ENCODE results near the gene SGCA.
A peak's percentile ranks its signal among the peaks of the same experiment; 100 is the strongest.

SGCA gene

DNA sequence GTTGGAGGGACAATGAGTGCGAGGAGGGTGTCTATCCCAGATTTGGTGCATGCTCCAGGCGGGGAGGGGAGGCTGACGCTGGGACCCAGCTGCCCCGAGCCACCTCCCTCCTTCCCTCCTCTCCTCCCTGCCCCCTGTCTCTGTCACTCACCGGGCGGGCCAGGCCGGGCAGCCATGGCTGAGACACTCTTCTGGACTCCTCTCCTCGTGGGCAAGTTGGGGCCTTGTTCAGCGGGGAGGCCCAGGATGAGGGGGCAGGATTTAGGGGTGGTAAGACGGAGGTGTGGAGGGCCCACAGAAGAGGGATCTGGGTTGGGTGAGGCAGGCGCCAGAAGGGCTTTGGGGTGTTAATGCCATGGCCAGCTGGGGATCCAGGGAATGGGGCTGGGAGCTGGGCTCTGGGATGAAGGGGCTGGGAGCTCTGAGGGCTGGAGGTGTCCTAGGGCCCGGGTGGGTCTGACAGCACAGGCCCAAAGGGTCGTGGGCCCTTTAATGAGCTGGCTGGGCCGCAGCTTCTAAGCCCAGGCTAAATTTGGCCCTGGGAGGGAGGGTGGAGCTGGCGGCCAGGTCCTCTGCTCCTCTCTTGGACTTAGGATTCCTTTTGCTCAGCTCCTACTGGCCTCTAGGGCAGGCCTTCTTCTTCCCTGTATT is at the start of gene SGCA:
TSS of gene SGCA (plus strand) at position 139 of the 651 bp plus-strand sequence. CDS start at position 175, 36 bp downstream.
- no peak for DNase-seq

DNA sequence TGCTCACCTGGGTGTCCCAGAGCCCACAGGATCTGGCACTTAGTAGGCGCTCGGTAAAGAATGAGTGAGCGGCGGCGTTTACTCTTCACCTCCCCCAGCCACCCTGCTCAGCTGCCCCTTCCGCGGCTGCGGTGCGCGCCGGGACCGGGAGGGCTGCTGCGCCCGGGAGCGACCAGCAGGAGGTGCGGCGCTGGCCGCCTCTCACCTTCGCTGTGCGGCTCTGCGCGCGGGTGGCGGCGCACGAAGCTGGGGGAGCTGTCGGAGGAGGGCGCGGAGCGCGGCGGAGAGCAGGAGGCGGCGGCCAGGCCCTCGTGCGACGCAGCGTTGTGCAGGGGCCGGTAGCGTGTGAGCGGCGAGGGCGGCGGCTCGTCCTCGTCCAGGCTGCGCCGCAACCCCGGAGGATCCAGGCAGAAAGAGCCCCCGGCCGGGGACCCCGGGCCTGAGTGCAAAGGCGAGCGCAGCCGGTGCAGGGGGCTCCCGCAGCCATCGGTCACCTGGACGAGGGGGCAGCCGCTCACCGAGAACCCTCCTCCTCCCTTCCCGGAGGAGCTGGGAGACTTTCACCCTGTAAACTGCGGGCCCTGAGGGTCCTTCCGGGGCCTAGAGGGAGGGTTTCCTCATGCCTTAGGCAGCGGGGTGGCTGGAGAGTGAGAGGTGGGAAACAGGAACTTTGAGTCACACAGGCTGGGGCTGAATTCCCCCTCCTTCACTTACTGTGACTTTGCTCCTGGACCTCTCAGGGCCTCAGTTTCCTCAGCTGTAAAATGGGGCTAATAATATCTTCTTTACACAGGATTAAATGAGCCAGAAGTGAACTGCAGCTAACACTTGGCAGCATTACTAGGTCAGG is 48.4 kb upstream of the SGCA start:
- peak; percentile 62 to 73 for DNase-seq

DNA sequence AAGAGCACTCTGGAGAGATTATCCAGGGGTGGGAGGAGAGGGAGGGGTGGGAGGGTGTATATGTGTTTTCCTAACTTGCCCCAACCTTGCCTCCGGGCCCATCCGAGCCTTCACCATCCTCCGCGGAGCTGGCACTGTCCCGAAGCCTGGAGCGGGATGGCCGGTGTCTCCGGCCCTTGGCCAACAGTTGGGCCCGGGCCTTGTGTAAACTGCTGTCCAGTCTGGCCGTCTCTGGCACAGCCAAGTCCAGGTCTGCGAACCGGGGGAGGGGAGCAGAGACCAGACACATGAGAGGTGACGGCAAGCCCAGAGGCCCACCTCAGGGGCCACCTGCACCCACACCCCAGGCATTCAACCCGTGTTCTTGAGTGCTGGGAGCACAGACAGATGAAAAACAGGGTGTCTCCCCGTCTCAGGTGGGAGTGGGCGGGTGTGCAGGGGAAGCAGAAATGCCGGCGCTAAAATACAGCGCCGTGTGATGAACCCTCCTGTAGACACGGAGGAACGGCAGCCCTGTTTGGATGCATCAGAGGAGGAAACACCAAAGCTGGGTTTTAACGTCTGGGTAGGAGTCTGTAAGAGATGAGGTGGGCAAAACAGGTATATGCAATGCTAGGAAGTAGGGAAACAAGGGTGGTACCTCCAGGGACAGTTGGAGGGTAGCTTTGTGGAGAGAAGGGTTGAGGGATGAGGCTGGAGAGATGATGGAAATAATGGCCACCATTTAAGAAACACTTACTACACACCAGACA is 47.6 kb upstream of the SGCA start:
- no peak for DNase-seq

DNA sequence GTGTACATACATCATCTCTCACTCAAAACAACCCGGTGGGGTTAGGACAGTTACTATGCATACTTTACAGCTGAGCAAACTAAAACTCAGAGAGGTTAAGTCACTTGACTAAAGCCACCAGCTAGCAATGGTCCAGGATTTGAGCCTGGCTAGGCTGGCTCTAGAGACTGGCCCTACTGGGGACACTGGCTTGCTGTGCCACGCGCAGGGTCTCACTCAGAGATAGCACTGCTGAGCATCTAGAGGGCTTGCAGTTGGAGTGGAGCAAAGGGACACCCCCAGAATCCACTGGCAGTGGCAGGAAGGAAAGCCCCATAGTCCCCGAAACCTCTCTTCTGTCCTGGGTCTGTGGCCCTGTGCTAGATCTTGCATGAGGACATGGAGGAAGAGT is 47.0 kb upstream of the SGCA start:
- no peak for DNase-seq

DNA sequence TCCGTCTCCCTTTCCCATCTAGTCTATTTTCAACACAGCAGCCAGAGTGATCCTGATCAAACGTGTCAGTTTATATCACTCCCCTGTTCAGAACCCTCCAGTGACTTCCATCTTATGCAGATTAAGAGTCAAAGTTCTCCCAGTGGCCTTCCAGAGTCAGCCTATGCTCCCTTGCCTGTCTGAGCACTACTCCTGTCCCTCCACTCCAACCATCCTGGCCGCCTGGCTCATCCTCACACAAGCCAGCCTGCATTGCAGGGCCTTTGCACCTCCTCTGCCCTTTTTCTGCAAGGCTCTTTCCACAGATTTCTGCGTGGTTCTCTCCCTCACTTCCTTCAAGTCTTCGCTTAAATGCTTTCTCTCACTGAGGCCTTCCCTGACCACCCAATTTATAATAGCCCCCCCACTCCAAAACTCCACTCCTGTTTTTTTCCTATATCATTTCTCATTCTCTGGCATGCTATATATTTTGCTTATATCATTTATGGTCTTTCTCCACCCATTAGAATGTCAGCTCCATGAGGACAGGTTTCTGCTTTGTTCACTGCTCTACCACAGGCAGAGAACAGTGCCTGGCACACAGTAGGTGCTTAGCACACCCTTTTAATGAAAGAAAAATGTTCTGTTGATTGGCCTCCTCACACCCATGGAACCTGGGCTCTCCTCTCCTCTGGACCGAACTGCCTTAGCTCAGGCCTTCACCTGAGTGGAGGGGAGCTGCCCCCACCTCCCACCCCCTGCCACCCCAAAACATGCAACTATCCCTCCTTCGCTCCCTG is 45.1 kb upstream of the SGCA start:
- no peak for DNase-seq

DNA sequence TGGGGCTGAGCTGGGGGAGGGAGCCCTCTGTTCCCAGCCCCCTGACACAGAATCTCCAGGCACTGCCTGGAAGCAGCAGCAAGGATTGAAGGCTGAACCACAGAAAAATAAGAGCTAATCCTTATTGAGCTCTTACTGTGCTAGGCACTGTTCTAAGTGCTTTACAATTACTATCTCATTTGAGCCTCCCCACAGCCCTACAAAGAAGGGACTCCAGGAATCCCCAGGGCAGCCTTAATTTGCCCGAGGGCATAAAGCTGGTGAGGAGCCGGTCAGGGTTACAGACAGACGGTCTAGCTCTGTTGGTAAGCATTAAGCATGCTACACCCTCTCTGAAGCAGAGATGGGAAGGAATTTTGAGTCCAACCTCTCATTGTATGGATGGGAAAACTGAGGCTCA is 42.9 kb upstream of the SGCA start:
- no peak for DNase-seq

DNA sequence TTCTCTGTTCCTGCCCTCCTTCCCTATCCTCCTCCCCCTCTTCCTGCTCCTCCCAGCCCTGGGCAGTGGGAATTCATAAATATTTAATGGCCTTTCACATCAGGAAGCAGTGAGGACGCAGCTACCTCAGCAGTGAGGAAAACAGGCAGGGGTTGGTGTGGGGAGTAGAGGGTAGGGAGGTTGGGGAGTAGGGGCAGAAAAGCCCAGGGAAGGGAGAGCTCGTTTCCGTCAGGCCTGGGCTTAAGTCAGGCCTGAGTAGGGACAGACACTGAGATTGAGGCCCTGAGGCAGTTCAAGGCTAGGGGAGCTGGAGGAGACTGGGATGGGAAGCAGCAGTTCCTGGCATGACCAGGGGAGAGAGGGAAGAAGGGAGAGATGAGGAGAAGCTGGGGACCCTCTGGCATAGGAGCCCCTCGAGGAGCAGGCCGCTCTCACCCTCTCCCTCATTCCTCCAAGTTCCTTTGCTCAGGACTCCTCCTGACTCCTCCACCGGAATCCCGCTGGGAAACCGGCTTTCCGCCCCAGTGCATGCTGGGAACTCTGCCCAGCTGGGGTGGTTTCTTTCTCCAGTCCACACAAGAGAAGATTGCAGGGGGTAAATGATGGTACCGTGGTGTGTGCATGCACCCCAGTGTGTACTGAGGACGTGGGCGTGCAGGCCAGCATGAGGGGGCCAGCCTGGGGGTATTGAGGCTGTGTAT is 42.0 kb upstream of the SGCA start:
- no peak for DNase-seq

DNA sequence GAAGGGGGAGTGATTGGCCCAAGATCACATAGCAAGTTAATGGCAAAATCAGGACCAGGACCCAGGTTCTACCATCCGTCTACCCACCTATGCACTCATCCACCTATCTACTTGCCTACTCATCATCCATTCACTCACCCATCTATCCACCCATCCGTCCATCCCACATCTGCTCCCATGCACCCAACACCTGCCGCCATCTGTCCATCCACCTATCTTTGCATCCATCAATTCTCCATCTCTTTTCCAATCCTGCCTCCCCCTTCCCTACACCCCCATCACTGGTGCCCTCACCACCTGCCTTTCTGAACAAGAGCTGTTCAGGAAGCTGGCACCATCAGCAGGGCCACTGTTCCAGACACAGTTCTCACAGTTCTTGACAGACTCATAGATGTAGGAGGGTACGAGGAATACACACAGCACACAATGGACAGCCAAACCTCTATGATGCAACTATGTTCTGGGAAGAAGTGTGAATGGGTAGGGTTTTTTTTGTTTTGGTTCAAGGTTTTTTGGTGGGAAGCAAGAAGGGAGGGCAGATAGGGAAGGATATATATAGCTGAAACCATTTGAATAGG is 40.3 kb upstream of the SGCA start:
- DNase-seq = no peak

DNA sequence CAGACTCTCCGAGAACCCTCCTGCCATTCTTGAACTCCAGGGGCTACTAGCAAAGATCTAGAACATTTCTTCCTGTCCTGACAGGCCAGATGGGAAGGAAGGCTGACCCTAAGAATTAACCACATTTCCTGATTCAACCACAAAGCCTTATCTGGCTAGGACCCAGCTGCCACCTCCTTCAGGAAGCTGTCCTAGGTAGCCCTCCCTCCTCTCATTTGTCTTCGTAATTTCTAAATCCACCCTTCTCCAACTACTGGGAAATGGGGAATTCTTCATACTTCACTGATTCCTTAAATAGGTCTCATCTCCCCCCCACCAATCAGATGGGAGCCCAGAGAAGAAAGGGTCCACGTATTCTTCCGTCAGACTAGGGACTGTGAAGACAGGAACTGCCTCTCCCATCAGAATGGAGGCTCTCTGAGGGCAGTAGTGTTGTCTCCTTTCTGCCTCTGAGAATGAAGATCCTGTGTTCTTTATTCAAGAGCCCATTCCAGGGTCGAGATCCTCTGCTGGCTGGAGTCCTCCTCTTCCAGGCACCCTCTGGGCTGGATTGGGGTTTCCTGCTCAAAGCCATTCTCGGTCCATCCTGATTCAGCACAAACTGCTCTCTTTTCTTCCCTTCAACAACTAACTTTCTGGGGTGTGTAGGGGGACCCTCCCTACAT is 38.0 kb upstream of the SGCA start:
- DNase-seq = no peak

DNA sequence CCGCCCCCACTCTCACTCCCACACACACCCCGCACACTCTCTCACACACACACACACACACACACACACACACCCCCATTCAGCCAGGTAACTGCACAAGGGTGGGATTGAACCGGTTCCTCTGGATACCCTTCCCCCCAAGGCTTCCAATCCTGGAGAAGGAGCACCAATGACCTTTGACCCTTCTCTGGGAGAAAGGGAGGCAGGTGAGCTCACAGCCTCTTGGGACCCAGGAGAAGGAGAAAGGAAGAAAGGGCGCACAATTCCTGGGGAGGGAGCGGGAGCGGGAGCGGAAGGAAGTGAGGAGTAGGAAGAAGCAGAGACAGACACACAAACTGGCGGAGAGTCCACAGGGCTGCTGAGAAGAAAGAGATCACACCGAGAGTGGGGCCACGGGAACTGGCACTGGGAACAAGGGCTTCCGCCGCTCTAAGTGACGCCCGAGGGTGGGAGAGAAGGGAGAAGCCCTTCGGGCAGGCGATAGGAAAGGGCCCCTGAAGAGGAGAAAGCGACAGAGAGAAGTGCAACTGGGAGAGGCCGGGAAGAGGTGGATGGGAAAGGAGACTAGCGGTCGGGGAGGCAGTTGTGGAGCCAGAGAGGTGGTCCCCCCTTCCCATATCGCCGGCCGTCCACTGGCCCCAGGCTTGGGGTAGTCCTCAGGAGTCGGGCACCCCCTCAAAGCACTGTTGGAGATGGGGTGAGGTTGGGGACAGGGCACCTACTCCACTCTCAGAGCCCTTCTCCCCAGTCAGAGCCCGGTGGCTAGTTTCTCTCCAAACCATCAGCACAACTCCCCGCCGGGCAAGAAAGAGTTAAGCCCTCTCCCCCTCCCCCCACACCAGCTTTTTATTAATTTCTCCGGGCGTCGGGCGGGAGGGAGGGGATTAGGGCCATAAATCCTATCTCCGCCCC is 37.1 kb upstream of the SGCA start:
- DNase-seq = no peak

DNA sequence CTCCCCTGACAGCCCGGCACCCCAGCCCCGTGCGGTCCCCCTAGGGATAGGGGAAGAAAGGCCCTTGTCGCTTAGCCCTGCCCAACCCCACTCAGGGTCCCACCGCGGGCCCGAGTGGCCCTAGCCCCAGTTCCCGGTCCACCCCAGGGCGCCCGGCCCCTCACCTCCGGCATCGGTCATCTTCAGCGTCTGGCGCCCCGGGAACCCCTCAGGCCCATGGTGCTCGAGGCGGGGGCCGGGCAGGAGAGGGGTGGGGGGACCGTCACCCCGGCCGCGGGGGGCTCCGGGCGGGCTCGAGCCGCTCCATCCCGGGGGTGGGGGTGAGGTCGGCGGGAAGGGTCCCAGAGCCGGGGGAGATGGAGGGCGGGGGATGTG is 36.5 kb upstream of the SGCA start:
- no peak for DNase-seq

DNA sequence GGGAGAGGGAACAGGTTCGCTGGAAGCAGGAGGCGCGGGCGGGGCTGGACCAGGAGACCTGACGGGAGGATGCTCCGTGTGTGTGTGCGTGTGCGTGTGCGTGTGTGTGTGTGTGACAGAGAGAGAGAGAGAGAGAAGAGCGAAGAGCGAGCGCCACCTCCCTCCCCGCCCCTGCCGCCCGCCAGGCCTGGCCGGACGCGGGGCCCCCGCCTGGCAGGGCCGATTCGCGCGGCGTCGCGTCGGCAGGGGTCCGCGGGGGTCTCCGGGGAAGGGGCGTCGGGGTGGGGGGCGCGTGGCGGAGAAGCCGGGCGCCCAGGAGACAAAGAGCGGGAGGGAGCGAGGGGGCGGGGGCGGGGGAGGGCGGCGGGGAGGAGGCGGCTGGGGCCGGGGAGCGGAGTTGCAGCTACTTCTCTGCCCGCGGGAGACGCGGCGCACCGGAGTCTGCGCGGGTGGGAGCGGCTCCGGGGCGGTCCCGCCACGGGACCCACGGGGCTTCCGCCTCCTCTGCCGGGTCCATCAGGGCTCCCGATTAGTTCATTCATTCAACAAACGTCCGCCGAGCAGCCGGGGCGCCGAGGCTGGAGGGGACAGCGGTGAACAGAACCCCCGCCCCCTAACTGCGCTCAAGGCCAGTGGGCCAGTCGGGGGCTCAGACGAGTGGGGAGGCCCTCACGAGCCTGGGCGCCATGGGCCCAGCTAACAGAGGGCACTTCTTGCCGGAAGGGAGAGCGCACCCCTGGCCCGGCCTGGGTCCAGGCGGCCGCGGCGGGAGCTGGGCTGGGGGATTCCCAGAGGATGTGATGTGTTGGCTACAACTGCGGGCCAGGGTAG is 35.9 kb upstream of the SGCA start, which contains the start of gene SAMD14:
TSS of gene SAMD14 (minus strand) at position 433 of the 831 bp plus-strand sequence. CDS start 5,201 bp downstream, outside the sequence.
- DNase-seq = peak; percentile 40 to 41

DNA sequence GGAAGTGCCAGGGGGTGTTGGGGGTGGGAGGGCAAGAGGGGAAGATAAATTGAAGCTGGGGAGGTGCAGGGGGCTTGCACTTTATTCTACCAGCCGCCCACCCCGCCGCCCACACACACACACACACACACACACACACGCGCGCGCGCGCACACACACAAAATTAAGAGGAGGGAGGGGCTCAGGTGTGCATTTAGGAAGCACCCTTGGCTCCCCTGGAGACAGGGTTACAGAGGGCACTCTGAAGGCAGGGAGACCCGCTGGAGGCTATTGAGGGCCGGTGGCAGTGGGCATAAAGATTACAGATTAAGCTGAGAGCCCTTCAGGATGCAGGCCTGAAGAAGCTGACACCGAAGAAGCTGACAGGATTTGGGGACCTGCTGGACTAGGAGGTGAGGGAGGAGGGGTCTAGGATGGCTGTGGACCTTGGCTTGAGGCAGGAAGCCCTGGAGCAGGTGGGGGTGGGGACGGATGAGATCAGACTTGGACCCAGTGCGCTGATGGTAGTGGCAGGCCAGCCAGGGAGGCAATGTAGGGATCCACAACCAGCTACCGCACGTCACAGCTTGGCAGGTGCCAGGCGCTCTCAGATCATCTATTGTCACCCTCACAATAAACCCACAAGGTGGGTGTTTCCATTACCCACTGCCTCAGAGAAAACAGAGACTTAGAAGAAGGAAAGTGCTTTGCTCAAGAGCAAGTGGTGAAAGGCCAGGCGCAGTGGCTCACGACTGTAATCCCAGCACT is 35.1 kb upstream of the SGCA start:
- DNase-seq = no peak

DNA sequence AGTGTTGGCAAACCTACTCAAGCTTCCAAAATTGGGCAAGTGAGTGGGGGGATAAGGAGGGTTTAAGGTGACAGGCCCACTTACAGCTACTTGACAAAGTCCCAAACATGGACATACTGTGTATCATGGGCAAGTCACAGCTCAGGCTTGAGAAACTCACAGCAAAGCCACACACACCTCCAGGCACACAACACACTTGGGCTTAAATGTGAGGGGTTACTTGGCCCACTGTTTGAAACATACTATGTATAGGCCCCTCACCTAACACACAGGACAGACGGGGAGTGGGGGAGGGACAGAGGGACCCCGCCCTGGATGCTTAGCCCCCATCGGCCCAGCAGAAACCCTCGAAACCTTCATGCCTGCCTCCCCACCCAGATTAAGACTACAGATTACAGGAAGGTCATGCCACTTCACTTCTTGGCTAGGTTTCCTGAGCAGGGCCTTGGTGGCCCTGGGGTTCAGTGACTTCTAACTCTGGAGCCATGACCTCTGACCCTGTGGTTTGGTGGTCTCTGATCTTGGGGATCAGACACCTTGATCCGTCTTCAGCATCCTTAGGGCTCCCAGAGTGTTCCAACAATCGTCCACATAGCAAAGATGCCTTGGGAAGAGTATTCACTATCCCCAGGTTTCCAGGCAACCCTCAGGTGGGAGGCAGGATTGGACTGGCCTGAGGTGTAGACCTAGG is 33.6 kb upstream of the SGCA start:
- no peak for DNase-seq

DNA sequence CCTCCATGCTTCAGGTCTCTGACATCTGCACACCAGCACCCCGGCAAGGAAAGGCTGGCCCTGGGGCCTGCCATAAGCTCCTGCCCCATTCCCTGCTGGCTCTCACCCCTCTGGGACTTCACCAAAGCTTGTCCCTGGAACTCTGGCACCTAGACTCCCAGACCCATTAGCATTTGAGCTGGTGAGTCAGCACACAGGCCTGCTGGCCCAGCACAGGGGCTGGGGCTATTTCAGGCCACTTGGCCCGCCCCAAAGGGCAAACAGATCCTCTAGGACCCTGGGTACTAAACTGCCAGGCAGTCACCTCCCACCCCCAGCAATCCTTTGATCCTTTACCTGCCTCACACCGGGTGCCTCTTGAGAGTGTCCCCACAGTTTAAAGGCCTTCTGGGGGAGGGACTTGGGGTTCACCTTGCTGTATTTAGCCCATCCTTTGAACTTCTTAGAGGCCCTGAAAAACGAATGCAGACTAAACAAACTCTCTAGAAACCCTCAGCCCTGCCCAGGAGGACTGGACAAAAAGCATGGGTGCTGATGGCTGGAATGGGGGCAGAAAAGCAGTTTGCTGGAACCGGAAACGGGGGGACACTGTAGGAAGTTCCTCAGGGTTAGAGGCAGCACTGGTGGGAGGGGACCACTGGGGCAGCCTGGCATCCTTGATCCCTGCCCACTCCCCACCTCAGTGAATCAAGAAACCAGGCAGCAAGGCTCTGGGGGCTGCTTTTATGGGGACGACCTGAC is 32.6 kb upstream of the SGCA start:
- DNase-seq = no peak

DNA sequence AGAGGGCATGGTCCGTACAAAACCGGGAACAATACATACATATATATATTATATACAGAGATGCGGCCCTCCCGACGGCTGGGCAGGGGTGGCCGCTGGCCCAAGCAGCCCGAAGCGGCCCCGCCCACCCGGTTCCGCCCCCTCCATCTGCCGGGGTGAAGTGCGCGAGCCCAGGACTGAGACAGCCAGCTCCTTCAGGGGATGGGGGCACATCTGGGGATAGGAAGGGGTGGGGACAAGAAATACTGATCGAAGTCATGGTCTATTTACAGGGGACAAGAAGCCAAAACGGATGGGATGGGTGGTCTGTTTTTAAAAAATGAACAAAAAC is 32.1 kb upstream of the SGCA start:
- DNase-seq = no peak

Measured in stimulated activated CD4-positive, alpha-beta T cell treated with anti-CD3 and anti-CD28 coated beads, Interleukin-2, amount 100 ng/mL, for 24 hours (primary cell).